GM19324 (cell line): ENCODE results near the gene PTTG1IP.

Experiments
- ATAC-seq: cut with Tn5 transposase; IDR thresholded peaks from one replicate; pipeline ENCODE4 v1.9.1; 2021; ENCODE audit warnings: mild to moderate bottlenecking, moderate library complexity; ENCODE audit not compliant: unreplicated experiment, low FRiP score

Gene PTTG1IP

DNA sequence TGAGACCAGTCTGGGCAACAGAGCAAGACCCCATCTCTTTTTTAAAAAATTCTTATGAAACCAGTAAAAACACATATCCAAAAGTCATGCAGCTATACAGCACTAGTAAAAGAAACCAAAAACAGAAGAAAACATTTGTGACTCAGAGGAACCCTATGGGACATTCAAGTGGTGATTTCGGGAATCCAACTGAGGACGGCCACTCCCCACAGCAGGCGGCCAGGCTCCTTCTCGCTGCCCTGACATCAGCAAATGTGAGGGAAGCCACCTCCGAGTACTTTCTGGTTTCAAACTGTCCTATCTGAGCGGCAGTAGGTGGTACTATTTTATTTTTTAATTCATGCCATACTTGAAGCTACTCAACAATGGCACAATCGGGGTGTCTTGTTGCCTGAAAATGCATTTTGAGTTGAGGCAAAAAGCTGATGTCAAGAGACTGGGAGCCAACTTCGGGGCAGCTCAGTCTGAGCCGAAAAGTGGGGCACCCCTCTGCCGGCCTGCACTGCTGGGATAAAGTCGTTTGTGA lies 58.9 kb downstream of the PTTG1IP start:
- no peak for ATAC-seq

DNA sequence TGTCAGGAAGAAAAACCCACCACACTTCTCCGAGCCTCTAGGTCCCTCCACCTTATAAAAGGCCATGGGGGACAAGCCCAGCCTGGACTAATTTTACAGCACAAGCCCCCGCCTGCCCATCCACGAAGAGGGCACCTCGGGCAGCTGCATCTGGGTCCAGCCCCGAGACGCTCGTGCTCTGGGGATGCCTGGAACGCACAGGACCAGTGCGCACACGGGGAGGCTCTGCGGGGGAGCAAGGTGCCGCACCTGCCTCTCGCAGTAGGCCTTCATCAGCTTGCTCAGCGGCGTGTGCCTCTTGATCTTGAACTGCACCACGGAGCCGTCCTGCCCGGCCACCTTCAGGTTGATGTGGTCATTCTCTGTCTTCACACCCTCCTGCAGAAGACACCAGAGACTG lies 59.8 kb downstream of the PTTG1IP start:
- no peak for ATAC-seq

DNA sequence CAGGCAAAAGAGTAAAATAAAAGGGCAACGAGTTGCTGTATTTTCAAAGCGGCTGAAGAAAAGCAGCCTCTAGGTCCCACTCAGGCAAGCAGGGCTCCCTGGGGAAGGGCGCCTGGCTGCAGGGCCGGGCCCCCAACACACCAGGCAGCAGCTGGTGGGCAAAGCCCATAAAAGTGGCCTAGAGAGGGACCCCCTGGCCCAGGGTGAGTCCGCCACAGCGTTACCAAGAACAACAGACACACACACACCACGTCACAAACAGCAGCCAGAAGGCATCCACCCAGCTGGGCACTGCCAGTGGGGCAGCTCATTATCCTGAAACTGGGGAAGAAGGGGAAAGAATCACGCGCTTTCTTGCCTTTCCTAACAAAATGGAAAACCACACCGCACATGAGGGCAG lies 60.3 kb downstream of the PTTG1IP start:
- no peak for ATAC-seq

DNA sequence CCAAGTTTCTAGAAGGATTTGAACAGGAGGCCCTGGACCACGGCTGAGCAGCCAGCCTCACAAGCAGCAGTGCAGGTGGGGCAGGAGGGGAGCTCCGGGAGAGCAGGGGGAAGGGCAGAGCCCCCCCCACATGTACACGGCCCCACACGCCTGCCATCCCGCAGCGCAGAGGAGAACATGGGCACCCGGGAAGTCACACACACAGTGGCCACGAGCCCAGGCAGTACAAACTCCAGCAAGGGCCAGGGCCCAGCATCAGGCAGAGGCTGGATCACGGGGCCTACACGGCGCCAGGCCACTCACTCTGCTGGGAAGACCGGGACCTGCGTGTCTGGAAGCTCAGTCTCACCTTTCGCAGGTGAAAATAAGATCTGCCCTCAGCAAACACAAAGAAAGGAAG lies 60.9 kb downstream of the PTTG1IP start:
- ATAC-seq: no peak

DNA sequence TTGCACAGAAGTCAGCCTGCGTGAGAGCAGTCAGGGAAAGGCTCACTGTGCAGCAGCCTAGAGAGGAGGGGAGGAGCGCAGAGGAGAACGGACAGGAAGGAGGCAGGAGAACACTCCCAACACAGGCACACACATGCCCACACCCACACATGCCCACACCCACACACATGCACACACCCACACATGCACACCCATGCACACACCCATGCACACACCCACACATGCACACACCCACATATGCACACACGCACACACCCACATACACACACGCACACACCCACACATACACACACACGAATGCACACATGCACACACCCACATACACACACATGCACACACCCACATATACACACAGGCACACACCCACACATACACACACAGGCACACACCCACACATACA lies 62.7 kb downstream of the PTTG1IP start:
- ATAC-seq: no peak

DNA sequence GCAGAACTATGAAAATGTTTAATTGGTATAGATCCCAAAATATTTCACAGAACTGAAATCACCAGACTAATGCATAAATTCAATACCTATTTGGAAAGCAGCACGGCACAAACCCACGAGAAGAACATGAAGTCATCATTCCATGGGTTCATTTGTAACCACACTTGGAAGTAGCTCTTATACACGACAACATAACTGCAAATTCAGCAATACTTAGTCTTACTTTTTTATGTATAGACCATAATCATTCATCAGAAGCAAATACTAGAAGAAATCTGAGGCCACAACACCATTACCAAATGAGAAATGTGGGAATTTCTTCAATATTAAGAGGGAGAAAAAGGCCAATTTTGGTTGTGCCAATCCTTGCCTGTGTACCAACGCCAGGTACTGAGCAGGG lies 67.6 kb downstream of the PTTG1IP start:
- no peak for ATAC-seq

DNA sequence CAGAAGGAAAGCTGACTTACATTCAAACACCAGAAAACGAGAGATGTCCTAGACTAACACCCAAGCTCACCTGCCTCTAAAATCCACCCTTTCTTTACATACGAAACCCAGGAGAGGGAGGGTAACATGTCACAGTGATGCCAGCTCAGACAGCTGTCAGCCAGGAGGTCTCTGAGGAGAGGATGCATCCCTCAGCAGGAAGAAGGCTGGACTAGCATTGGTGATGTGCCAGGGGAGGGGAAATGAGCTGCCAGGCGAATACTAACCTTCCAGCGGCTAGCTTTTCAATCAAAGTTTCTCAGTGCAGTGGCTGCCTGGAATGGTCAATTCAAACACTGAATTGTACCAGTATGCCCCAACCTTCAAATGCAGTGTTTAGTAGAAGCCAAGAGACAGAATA lies 68.3 kb downstream of the PTTG1IP start:
- no peak for ATAC-seq

DNA sequence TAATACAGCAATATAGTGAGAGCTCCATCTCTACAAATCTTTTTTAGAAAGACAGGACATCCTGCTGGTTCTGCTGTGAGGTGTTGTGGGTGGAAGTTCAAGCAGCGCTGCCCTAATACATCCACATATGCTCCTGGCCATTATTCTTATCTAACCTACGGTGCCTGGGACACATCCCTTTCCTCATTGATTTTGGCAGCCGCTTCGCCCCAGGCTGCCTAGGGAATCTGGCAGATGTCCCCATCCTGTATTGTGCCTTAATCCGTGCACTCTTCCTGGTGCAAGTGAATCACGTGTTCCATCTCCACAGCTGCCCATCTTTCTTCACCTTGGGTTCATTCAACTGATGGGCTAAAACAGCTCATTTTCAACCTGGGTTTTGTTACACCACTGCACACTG lies 68.7 kb downstream of the PTTG1IP start:
- no peak for ATAC-seq

DNA sequence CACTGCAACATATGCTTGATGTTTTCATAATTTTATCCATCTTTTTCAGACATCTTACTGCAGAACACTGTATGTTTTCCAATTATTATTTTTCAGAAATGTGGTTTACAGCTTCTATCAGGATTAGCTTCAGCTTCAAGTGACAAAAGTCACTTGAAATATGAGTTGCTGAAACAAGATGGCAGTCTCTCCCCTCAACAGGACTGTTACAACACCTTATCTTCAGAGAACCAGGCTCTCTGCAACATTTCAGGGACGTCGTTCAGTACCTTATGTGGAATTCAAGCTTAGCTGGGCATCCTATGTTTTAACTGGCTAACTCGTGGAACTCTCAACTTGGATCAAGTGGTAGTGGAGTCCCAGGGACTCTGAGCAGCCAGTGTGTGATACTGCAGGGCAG lies 69.8 kb downstream of the PTTG1IP start:
- no peak for ATAC-seq

DNA sequence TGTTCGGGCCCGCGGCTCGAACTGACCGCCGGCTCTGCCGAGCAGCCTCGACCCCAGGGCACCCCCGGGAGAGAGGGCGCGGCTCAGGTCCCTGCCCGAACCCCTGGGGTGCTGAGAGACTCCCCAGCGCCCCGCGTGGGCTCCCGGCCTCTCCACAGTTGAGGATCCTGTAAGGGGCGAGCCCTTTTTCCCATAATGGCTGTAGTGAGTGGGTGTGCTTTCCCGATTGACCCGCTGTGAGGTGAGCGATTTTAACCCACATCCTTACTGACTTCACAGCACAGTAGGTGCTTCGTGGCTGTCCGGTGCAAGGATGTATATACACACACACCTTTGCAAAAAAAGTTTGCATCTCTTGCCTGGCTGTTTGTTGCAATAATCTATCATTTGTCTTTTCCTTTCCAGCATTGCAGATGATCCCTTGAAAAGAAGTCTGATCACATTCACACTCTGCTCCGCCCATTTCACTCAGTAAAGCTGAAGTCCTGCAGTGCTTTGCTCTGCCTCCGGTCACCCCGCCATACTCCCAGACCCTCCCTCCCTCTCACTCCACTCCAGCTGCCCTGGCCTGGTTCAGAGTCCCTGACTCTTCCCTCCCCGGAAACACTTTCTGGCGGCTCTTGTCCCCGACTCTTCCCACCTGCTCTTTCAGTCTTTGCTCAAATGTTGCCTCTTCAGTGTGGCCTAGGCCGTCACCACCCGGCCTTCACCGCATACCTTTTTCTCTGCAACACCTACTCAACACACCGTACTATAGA lies 70.9 kb downstream of the PTTG1IP start:
- ATAC-seq: no peak

DNA sequence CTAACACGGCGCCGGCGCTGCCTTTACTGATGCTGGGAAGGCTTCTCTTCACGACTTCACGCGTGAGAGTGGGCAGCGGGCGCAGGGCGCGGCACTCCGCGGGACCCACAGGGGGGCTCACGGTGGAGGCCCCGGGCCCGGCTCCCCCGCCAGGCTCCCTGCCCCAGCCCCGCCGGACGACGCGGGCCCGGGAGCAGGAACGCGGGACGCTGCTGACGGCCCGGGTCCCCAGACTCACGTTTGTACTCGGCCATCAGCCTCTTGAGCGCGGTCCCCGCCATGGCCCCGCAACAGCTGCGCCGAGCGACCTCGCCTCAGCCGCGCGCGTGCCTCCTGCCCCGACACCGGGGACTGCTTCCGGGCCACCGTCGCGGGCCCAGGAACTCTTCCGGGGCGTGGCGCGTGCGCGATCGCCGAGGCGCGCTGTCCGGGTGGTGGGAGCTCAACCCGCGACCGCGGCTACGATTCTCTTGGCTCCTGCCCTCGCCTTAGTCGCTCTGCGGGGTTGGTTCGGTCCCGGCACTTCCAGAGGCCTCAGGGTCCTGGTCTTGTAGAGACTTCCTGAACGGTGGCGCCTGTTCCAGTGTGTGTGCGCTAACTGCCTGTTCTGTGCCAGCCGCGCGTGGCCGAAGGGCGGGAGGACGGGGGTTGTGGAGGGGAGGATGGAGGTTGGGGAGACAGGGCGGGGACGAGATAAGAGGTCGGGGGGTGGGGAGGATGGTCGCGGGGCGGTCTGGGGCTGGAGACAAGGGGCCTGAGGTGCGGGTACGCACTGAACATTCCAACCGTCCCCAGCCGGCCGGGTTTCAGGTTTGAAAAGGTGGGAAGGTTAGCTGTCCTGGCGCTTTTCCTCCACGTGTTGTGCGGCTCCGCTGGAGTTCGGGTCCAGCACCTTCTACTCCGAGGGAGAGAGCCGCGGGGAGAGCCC lies 71.8 kb downstream of the PTTG1IP start, which contains the start of gene UBE2G2:
Gene UBE2G2, minus strand, starts transcription at position 353 of the 928 bp plus-strand sequence. Its CDS starts 72 bp downstream, at position 281.
- peak; percentile 76 for ATAC-seq

DNA sequence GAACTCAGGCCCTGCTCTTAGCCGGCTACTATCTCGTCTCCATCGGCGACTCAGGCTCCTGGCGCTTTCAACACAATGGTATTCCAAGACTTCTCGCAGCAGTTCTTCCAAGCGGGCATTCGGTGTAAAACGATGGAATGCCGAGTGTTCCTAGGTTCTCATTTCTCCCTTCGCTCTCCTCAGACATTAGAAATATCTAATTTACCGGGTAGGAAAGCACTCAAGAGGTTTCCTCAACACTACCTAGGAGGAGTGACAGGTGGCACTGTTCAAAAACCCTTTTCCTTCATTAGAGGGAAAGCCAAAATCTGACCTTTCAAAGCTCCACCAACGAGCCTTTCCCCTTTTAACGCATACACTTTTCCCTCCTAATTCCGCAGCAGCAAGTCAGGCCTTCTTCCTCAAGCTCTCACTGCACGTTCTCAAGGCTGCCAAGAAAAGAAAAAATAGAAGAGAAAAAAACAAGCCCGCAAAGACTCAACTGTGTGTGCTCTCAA lies 72.5 kb downstream of the PTTG1IP start:
- ATAC-seq: peak; percentile 36

DNA sequence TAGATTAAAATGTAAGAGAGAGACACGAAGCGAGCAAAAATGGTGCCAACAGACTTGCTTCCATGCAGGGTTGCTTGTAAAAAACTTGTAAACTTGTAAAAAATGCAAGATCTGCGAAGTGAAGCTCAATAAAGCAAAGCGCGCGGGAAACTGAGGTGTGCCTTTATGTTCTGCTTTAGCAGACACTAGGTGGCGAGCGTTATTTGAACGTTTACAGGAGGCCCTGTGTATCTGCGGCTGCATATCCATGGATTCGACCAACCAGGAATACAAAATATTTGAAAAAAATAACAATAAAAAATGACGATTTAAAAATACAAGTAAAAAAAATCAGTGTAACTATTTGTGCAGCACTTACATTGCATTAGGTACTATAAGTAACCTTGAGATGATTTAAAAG lies 73.4 kb downstream of the PTTG1IP start:
- no peak for ATAC-seq

DNA sequence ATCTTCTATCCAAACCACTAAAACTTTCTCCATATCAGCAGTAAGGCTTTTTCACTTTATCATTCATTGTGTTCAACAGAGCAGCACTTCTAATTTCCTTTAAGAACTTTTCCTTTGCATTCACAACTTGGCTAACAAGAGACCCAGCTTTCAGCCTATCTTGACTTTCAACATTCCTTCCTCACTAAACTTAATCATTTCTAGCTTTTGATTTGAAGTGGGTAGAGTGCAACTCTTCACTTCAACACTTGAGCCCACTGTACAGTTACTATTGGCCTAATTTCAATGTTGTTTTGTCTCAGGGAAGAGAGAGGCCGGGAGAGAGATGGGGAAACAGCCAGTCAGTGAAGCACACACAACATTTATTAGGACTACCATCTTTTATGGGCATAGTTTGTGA lies 73.8 kb downstream of the PTTG1IP start:
- no peak for ATAC-seq
